ENCODE measurements around the gene OR6M1.

DNA sequence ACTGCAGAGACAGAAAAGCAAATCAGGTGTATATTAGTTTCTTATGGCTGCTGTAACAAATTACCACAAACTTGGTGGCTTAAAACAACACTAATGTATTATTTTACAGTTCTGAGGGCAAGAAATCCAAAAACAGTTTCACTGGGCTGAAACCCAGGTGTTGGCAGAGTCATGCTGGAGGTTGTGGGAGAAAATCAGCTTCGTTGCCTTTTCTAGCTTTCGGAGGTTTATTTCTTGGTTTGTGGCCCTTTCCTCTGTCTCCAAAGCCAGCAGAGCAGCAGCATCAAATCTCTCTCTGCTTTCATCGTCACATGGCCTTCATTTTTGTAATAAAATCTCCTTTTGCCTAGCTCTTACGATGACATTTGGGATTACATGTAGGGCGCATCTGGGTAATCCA is 33.0 kb upstream of the OR6M1 start:
- TF ChIP-seq CTCF (IDR thresholded peaks at IDR 0.05; ENCODE audit: insufficient read depth, low read depth, low read length) (no peak), EZH2 (IDR thresholded peaks at IDR 0.05; ENCODE audit: insufficient read depth, low read length) (no peak)

All from astrocyte (in vitro differentiated cells and primary cell).